HG02588 (cell line): Measurements from ENCODE around the gene ABCA8.

Experiments
- ATAC-seq: cut with Tn5 transposase; IDR thresholded peaks from one replicate; pipeline ENCODE4 v1.9.1; 2021; ENCODE audit warnings: mild to moderate bottlenecking, moderate library complexity; ENCODE audit not compliant: unreplicated experiment

ABCA8 gene

DNA sequence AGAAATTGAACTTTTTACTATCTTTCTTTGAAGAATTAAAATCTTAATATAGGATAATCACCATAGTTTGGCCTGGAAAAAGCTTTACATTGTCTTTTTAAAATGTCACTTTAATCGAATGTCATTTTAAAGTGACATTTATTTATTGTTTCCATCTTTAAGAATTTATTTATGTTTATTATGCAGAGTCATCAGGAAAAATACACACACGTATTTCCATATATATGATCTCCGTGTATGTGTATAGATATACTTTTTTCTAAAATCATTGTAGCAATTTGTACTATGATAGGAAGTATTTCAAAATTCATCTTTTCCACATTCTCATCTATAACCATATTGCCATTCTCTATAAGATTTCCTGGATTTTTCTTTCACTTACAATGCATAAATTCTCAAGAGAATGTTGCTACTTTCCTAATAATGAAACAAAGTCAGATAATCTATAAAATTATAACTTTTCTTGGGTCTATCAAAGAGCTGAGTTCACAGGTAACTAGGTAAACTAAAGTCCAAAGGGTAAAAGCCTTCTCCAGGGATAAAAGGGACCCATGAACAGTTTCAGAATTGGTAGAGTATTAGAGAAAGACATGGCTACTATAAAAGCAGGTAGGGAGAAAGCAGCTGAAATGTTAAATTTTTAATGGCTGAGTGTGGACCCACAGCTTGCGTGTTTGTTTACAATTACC is 11.9 kb downstream of the ABCA8 start:
- ATAC-seq = no peak

DNA sequence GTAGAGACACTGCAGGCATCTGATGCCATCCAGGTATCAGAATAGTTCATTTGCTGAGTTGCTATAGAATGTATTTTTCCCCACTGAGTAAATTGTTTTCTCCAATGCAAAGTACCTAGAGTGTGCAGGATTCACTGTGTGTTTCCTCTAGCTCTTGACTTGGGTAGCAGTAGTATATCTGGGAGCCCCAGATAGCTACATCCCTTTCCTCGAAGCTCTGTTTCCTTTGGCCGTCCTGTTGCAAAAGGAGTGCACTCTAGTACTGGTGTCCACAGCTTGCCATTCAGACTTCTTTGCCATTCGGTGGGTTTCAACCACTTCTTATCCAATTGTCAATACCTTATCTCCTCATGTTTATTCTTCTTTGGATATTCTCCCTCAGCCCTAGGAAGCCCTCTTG is 12.8 kb downstream of the ABCA8 start:
- ATAC-seq = no peak

DNA sequence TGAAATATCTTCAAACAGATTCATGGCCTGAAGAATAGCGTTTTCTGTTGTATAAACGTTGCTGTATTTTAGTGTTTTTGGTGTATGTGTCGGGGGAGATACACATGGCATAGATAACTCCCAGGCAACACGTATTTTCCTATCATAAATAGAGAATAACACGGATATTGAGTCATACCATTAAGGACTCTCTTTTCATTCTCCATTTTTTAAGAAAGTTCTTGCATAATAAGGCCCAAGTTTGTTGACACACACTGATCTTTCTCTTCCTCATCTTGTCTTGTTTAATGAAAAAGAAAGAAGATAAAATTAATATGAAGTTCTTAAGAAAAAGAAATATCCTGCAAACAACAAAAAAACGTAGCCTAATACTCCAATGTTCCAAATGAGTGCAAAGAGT is 13.4 kb downstream of the ABCA8 start:
- no peak for ATAC-seq

DNA sequence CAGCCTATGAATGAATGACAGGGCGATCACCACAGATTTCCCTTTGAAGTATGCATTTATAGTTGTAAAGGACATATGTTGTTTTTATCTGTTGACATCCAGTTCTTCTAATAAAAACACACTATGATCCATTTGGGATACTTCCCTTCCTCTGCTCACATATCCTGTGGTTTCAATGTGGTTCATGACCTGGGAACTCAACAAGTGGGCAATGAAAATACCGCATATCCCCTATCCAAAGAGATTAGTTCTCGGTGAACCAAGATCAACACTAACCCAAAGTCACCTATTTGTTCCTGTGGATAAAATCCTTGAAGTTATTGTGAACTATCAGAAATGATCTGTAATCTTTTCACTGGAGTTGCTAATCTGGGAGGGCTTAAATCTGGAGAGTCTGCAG is 16.0 kb downstream of the ABCA8 start:
- ATAC-seq = no peak

DNA sequence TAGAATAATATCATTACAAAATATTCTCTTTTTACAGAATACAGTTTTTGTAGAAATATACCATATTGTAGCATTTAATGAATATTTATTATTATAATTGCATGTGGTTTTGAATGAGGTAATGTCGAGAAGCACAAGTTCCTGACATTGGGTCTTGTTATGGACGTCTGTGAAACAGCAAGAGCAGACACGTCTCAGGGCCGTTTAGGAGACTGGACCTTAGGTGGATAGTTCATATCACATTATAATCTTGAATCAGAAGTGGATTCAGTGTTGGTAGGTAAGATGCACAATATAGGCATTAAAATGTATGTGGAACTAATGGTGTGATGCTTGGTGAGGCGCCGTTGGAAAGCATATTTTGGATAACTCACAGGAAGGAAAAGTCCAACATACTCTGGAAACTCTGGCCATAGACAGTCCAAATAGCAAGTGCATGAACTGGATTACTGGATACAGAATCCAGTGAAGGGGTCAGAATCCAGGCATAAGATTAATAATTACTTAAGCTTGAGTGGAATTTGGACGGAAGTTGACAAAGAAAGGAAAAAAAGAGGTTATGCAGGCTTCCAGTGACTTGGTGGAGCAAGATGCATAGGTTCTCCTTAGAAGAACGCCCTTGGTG is 17.2 kb downstream of the ABCA8 start:
- no peak for ATAC-seq

DNA sequence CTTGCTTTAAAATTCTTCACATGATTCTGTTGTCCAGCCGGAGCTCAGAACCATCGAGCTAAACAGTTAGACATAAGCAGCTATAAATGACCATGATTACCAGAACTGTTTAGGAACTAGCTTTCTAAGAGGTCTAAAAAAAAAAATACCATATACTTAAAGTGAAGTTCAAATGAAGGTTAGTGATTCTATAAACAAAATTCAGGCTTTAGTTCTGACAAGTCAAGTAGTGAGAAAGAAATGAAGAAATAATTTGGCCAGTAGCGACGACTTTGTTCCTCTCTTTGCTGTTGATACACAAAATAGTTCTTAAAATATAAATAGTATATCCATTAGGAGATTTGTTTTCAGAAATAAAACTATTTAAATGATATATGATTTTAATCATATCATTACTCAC is 27.7 kb downstream of the ABCA8 start:
- no peak for ATAC-seq

DNA sequence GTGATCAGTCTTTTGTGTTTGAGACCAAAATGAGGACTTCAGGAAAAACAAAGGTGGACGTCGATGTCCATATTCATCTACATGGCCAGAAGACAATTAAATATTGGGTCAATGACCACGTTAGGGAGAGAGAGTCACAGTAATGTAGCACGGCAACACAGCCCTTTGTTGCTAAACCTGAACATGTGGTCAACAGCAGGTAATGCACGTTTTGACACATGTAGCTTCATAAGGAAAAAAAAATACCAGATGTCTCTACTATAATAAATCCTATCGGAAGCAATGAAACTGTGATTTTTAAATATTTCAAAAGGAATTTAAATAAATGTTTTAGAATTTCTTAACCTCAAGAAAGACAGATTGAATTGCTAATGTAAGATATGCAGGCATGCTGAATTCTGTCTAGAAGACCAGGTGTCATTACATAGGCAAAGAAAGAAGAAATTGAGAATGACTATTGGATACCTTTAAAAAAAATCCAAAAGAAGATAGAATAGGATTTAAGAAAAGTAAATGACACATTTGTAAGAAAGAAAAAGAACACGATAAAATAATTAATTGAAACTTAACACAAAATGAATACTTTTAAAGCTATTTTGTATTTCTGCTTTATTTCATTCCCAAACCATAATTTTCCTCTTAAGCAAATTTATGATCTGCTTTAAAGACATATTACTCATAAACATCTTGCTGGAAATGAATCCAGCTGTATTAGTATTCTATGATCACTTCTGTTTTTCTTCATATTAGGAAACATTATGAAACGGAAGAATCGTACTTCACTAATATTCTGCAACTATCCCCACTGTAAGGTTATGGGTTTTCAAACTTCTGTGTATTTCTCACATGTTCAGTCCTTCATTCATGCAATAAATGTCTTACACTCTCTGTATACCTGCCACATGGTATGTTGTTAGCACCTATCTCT is 30.1 kb downstream of the ABCA8 start:
- ATAC-seq = no peak

DNA sequence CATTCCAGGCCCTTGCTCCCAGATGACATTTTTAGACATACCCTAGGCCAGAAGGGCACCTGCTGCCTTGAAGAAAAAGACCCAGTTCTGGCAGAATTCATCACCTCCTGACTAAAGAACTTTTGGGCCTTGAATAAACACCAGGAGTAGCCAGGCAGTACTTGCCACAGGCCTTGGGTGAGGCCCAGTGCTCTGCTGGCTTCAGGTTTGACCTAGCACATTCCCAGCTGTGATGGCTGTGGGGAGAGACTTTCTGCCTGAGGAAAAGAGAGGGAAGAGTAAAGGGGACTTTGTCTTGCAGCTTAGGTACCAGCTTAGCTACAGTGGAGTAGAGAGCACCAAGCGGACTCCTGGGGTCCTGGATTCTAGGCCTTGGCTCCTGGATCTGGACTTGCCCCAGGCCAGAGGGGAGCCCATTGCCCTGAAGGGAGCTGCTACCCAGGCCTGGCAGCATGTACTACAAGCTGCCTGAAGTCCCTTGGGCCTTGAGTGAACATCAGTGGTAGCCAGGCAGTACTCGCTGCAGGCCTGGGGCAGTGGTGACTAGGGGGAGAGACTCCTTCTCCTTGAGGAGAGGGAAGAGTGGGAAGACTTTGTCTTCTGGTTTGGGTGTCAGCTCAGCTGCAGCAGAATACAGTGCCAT is 44.3 kb downstream of the ABCA8 start:
- ATAC-seq = no peak

DNA sequence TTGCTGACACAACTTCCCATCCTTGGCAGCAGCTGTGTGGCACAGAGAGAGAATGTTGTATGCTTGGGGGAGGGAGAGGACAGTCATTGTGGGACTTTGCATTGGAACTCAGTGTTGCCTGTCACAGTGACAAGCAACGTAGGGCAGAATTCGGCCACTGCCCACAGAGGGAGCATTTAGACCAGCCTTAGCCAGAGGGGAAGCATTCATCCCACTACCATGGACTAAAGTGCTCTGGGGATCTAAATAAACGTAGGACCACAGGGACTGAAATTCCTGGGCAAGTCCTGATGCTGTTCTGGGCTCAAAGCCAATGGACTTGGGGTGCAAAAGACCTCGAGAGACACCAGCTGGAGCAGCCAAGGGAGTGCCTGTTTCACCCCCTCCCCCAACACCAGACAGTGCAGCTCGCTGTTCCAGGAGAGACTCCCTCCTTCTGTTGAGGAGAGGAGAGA is 44.9 kb downstream of the ABCA8 start:
- no peak for ATAC-seq

DNA sequence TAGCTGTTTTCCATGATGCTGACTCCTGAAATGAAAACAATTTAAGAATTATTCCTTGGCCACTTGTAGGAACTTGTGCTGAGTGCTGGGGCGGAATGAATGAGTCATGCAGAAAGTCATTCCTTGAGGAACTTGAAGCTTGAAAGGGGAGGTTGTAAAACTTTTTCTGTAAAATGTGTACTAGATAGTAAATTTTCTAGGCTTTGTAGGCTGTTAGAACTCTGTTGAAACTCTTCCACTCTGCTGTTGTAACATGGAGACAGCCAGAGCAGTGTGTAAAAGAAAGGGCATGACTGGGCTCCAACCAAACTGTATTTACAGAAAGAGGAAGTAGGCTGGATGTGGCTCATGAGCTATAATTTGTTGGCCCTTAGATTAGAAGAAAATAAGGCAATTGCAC is 46.1 kb downstream of the ABCA8 start:
- no peak for ATAC-seq

DNA sequence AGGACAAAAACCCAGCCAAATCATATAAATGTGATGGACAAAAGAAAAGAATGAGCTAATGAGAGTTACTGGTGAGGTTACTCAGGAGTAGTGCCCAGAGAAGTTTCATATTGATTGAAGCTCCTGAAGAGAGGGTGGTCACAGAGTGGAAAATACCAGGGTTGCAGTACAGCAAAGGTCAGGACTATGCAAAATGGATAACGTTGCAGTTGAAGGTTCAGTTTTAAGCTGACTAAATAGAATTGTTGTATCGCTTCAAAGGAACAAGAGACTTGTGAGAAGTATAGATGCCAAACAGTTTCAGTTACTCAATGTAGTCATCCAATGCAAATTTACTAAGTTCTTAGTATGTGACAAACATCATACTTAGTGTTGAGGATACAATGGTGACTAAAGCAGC is 47.1 kb downstream of the ABCA8 start:
- peak; percentile 64 for ATAC-seq

DNA sequence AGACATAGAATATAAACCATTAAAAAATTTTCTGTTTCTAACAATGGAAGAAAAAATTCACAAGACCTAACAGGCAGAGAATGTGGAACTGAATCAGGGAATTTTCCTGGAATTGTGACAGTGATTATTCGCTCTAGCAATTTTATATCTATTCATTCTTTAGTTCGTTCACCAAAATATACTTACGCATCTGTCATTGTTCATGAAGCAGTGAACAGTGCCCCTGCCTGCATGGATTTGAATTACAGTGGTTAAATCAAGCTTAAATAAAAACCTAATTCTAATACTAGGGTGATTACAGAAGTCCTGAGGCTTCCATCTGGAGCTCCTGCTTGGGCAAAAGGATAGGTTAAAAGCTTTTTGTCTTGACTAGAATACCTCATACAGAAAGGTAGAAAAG is 48.6 kb downstream of the ABCA8 start:
- ATAC-seq = no peak

DNA sequence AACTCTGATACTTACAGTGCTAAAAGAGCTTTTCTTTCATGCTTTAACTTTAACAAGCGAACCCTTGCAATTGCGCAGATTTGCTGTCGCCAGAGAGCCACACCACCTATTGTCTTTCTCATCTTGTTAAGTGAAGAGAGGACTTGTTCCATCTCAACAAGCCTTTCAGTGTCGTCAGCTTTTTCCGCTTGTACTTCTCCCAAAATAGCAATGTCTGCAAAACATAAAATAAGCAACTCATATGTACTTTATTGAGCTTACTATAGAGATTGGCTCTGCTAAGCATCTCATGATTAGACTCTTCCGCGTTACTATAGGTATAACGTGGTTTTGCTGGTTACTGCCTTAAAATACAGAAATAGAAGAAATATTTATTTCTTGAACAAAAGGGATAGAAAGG is 51.9 kb downstream of the ABCA8 start:
- ATAC-seq = no peak

DNA sequence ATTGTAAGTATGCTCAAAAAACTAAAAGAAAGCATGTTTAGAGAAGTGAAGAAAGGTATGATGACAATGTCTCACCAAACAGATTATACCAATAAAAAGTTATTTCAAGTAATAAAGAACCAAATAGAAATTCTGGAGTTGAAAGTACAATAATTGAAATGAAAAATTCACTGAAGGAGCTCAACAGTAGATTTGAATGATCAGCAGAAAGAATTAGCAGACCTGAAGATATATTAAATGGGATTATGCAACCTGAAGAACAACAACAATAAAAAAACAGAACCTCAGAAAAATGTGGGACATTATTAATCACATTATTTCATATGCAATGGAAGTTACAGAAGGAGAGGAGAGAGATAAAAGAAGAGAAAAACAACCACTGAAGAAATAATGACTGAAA is 57.6 kb downstream of the ABCA8 start:
- no peak for ATAC-seq

DNA sequence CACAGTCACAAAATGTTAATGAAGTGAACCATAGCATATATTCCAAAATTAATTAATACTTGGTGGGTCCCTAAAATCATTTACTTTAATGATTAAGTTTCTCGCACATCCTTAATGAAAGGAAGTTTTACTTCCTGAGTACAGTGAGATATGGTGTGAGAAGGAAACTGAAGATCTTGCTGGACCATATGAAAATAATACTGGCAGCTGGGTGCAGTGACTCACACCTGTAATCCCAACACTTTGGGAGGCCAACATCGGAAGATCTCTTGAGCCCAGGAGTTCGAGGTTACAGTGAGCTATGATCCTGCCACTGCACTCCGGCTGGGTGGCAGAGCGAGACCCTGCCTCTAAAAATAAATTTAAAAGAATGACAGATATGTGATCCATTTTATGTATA is 62.5 kb downstream of the ABCA8 start:
- no peak for ATAC-seq

DNA sequence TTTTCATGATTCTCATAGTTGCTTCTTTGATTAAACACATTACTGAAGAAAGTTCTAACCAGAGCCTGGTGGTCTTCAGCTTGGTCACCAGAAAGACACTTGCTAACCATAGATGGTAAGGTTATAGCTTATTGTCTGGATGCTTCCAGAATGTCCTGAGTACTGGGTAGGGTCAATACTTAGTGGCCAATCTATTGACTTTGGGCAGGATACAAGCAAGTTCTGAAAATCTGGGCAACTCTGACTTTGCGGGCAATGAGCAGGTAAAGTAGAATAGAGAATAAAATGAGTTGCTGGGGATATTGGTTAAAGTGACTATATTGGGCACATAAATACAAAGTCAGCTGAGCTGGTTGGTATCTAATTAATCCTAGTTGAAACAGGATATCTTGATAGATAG is 63.0 kb downstream of the ABCA8 start:
- no peak for ATAC-seq

DNA sequence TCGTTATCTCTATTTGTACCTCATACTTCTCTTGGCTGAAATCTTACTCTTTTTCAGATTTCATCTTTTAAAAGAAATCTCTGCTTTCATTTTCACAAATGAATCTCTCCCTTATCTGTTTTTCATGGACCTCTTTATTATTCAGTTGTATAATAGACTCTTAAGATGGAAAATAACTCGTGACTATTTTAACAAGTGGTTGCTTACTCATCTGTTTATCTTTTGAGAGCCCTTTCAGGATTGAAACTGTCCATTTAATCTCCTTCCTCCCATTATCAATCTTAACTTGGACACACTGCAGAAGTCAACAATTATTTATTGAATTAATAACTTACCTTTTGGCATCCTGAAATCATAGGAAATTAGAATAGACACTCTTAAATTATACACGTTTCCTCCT is 68.8 kb downstream of the ABCA8 start:
- no peak for ATAC-seq

DNA sequence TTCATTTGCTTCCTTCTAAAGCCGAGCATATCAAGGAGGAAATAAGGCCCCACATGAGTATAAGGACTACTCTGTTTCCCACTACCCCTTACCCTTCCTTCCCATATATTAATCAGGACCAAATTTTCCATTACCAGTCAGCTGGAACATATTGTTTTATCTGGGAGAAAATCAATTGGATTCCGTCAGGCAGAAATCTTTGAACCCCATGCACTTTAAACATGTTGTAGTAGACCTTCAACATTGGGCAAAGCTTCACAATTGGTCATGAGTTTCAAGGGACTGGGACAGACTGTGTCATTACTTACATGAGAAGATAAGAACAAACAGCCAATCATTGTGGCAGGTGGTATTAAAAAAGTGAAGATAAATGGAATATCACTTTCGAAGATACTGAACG is 70.3 kb downstream of the ABCA8 start:
- ATAC-seq = no peak

DNA sequence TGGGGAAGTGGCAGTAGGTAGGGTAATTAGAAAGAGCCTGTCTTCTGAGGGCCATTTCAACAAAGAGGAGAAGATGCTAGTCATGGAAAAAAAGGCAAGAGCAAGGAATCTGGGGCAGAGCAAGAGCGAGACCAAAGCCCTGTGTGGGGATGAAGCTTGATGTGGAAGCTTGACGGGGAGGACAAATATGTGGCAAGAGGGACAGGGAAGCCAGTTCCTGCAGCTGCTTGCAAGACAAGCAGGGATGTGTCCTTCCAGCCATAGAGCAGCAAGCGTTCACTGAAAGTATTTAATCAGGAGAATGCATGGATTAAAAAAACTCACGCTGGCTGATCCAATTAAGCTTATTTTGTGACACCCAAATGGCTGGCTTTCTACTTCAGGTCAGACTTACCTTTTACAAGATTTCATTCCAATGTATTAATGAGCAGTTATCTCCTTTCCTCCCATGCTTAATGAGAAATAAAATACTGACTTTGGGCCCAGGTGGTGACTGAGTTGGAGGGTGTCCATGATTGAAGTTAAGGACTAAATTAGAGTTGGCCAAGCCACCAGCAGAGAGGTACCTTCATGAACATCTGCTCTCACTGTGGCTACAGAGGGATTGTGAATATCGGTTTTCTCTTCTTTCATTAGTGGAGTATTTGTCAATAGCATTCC is 76.8 kb downstream of the ABCA8 start:
- ATAC-seq = no peak

DNA sequence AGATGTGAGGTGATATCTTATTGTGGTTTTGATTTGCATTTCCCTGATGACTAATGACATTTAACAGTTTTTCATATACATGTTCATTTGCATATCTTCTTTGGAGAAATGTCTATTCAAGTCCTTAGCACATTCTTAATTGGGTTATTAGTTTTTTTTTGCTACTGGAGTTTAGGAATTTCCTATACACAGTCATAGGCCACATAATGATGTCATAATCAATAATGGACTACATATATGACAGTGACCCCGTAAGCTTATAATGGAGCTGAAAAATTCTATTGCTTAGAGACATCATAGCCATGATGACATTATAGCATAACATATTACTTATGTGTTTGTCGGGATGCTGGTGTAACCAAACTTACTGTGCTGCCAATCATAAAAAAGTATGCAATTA is 83.7 kb downstream of the ABCA8 start:
- ATAC-seq = no peak

DNA sequence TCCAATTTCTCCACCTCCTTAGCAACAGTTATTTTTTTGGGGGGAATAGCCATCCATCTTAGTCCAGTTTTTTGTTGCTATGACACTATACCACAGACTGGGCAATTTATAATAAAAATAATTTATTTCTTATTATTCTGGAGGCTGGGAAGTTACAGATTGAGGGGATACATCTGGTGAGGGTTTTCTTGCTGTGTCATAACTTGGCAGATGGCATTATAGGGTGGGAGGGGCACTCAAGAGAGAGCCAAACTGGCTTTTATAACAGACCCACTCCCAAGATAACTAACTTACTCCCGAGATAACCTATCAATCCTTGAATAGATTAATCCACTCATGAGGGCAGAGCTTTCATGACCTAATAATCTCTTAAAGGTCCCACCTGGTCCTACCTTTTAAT is 84.2 kb downstream of the ABCA8 start:
- ATAC-seq = no peak
